ENCODE results near the gene NKD2.

DNA sequence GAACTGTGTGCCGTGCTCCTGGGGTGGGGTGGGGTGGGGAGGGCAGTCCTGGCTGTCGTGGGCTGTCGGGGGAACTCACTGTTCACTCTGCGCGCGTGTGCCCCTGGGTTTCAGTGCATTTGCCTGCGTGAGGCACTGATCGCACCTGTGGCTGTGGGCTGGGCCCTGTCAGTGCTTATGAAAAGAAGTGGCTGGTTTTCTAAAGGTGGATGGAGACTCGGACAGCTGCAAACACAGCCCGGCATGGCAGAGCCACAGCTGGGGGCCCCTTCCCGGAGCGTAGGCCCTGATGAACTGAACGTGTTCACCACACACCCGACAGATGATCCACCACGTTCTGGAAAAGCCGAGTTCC is 42.7 kb downstream of the NKD2 start:
- TF ChIP-seq, protein P1, sequence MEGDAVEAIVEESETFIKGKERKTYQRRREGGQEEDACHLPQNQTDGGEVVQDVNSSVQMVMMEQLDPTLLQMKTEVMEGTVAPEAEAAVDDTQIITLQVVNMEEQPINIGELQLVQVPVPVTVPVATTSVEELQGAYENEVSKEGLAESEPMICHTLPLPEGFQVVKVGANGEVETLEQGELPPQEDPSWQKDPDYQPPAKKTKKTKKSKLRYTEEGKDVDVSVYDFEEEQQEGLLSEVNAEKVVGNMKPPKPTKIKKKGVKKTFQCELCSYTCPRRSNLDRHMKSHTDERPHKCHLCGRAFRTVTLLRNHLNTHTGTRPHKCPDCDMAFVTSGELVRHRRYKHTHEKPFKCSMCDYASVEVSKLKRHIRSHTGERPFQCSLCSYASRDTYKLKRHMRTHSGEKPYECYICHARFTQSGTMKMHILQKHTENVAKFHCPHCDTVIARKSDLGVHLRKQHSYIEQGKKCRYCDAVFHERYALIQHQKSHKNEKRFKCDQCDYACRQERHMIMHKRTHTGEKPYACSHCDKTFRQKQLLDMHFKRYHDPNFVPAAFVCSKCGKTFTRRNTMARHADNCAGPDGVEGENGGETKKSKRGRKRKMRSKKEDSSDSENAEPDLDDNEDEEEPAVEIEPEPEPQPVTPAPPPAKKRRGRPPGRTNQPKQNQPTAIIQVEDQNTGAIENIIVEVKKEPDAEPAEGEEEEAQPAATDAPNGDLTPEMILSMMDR (optimal IDR thresholded peaks at IDR 0.05 in 1 of 3, IDR thresholded peaks at IDR 0.05 in 1 of 3, conservative IDR thresholded peaks at IDR 0.05 in 1 of 3; ENCODE audit: extremely low read depth in 1 of 3, insufficient read depth in 2 of 3, low read length in 3 of 3) = no peak
- no peak for TF ChIP-seq EZH2 (IDR thresholded peaks at IDR 0.05; ENCODE audit: low read length)
